CD4-positive, alpha-beta memory T cell (primary cell): Measurements from ENCODE around the gene RWDD1. TPM values are rescaled to one million over a fixed set of nuclear protein-coding genes. Genes with fewer than 3 reads are reported as not detected.

Experiments used
- CTCF ChIA-PET: fragments of 350-600 bp; sonication (Branson Sonifier 250); formaldehyde crosslinking; loops from one replicate; lab custom pipeline; 2021; ENCODE audit warnings: inconsistent platforms; ENCODE audit not compliant: partially characterized antibody; lab: Charles Lee
- POLR2A ChIA-PET: fragments of 350-600 bp; sonication (Branson Sonifier 250); formaldehyde crosslinking; loops from one replicate; lab custom pipeline; 2021; ENCODE audit not compliant: partially characterized antibody; lab: Charles Lee
- DNase-seq, 5 donors: peaks; one replicate each; pipeline versions ENCODE4 v3.0.0 to v3.0.0-alpha.2; 2020 to 2022; ENCODE audit warnings: mixed read lengths in 1 of 5
- H3K27ac ChIP-seq: one replicate; pipeline ENCODE4 v1.7.0; 2013; ENCODE audit warnings: low read depth, low read length
- H3K27me3 ChIP-seq: 2 replicates; pipeline ENCODE4 v1.7.0; 2013; ENCODE audit warnings: mild to moderate bottlenecking, low read length, moderate library complexity; ENCODE audit not compliant: insufficient read depth
- H3K36me3 ChIP-seq: 2 replicates; pipeline ENCODE4 v1.7.0; 2013; ENCODE audit warnings: mild to moderate bottlenecking, low read length, moderate library complexity; ENCODE audit not compliant: insufficient read depth
- H3K4me1 ChIP-seq: 2 replicates; pipeline ENCODE4 v1.7.0; 2013; ENCODE audit warnings: mild to moderate bottlenecking, low read length, moderate library complexity; ENCODE audit not compliant: insufficient read depth
- H3K4me3 ChIP-seq, 2 donors: one replicate each; pipeline ENCODE4 v1.7.0; 2013; ENCODE audit warnings: low read length in 2 of 2, mild to moderate bottlenecking in 1 of 2
- H3K9me3 ChIP-seq, 2 donors: one replicate each; pipeline ENCODE4 v1.7.0; 2013; ENCODE audit warnings: low read length in 2 of 2, control low read depth in 1 of 2; ENCODE audit not compliant: control insufficient read depth in 1 of 2
- H3K27ac Mint-ChIP-seq, 7 donors: one replicate each; pipeline ENCODE4 v1.8.0; 2020 to 2021; ENCODE audit warnings: mixed read lengths in 7 of 7, mild to moderate bottlenecking in 6 of 7, inconsistent platforms in 3 of 7, moderate library complexity in 3 of 7
- H3K27me3 Mint-ChIP-seq, 2 donors: one replicate each; pipeline ENCODE4 v1.8.0; 2020 to 2021; ENCODE audit warnings: mixed read lengths in 2 of 2
- H3K36me3 Mint-ChIP-seq, 2 donors: one replicate each; pipeline ENCODE4 v1.8.0; 2020 to 2021; ENCODE audit warnings: mixed read lengths in 2 of 2, inconsistent platforms in 1 of 2, mild to moderate bottlenecking in 1 of 2
- H3K4me1 Mint-ChIP-seq, 4 donors: one replicate each; pipeline ENCODE4 v1.8.0; 2020 to 2021; ENCODE audit warnings: mixed read lengths in 4 of 4, mild to moderate bottlenecking in 1 of 4
- H3K4me3 Mint-ChIP-seq, 8 donors: one replicate each; pipeline ENCODE4 v1.8.0; 2020 to 2021; ENCODE audit warnings: mixed read lengths in 8 of 8, mild to moderate bottlenecking in 7 of 8, moderate library complexity in 6 of 8, inconsistent platforms in 3 of 8
- H3K9me3 Mint-ChIP-seq, 8 donors: one replicate each; pipeline ENCODE4 v1.8.0; 2020 to 2021; ENCODE audit warnings: mixed read lengths in 8 of 8, mild to moderate bottlenecking in 5 of 8, inconsistent platforms in 3 of 8, moderate library complexity in 1 of 8
- intact Hi-C: fragments of 100-400 bp; cut with micrococcal nuclease; formaldehyde crosslinking; loops from one replicate; pipeline ENCODE4 v1.15.1; 2023
- polyA plus RNA-seq, 2 donors: library from polyadenylated mRNA; unstranded; fragments of 300-500 nt; fragmentation: Illumina TruSeq; gene quantifications; one replicate each; pipeline ENCODE4 v1.2.3, GENCODE V29; 2021
- total RNA-seq, 2 experiments: library from RNA; stranded (reverse); gene quantifications; one replicate each; pipeline ENCODE4 v1.2.3, GENCODE V29; 2021

RWDD1 gene
- 10 to 100 TPM; 32.6 to 34.4 TPM for total RNA-seq
- 10 to 100 TPM; 72.1 to 79.0 TPM for polyA plus RNA-seq

GRCh38 chr6:116570856-116571682 lies at the start of gene RWDD1:
RWDD1 (plus strand) TSS chr6:116571504; CDS start chr6:116571583, 79 bp downstream.
- no peaks in the 10 kb centered on the region for H3K9me3 ChIP-seq
- Mint-ChIP-seq H3K27ac (peak within 1 kb of the TSS; percentile 98 to 100 (median 99)), H3K9me3 (no peaks in the 10 kb centered on the region), H3K4me1 (peaks cover 22 to 57% (median 39%) of the 10 kb centered on the region in 4 donors), H3K4me3 (peak within 1 kb of the TSS; percentile 98 to 99 (median 99)), H3K27me3 (no peaks in the 10 kb centered on the region), H3K36me3 (peaks cover 12 to 32% of the 10 kb centered on the region in 2 donors)
- H3K36me3 ChIP-seq = no peaks in the 10 kb centered on the region
- H3K27ac ChIP-seq = peak within 1 kb of the TSS; percentile 96
- ChIA-PET POLR2A (interaction anchor here (0.7 to 5.6 kb wide), 27 partner anchors 9 to 1032 kb away, joined by 3 to 114 read pairs (median 5); partner anchors contain the start of genes CALHM4, GOPC, KPNA5 and NT5DC1), CTCF (interaction anchor here (0.9 to 3.8 kb wide), 15 partner anchors 9 to 474 kb away, joined by 3 to 31 read pairs (median 4); partner anchors contain the start of genes TSPYL1 and ZUP1)
- peaks cover 44% of the 10 kb centered on the region for H3K4me1 ChIP-seq
- intact Hi-C loops = loop anchor here (1.0 to 2.0 kb wide), 8 partner anchors 46 to 1032 kb away; partner anchors contain the start of genes DSE, GOPC, KPNA5 and RSPH4A
- no peaks in the 10 kb centered on the region for H3K27me3 ChIP-seq
- peak; percentile 98 to 99 (median 99) for DNase-seq
- H3K4me3 ChIP-seq = peak within 1 kb of the TSS; percentile 68 to 86

GRCh38 chr6:116522896-116523295 lies 48.4 kb upstream of the RWDD1 start:
- Mint-ChIP-seq H3K27me3 (peaks cover 0 to 3% of the 10 kb centered on the region in 2 donors), H3K36me3 (peaks cover 0 to 3% of the 10 kb centered on the region in 2 donors), H3K4me3 (no peak overlapping the region), H3K27ac (no peak overlapping the region), H3K4me1 (no peaks in the 10 kb centered on the region), H3K9me3 (no peaks in the 10 kb centered on the region)
- Histone ChIP-seq H3K27ac (no peak overlapping the region), H3K27me3 (no peaks in the 10 kb centered on the region), H3K4me3 (no peak overlapping the region), H3K9me3 (no peaks in the 10 kb centered on the region), H3K36me3 (no peaks in the 10 kb centered on the region), H3K4me1 (no peaks in the 10 kb centered on the region)
- intact Hi-C loops = no loop called here
- ChIA-PET CTCF (interaction anchor here (1.0 to 2.2 kb wide), 3 partner anchors 10 to 83 kb away, joined by 3 to 7 read pairs (median 5); no protein-coding TSS in a partner anchor), POLR2A (no interaction called here)
- DNase-seq = no peak

GRCh38 chr6:116524236-116524635 lies 47.1 kb upstream of the RWDD1 start:
- Mint-ChIP-seq H3K36me3 (peaks cover 0 to 3% of the 10 kb centered on the region in 2 donors), H3K27me3 (peaks cover 0 to 3% of the 10 kb centered on the region in 2 donors), H3K4me3 (no peak overlapping the region), H3K4me1 (no peaks in the 10 kb centered on the region), H3K27ac (no peak overlapping the region), H3K9me3 (no peaks in the 10 kb centered on the region)
- Histone ChIP-seq H3K27ac (no peak overlapping the region), H3K9me3 (no peaks in the 10 kb centered on the region), H3K36me3 (no peaks in the 10 kb centered on the region), H3K4me1 (no peaks in the 10 kb centered on the region), H3K4me3 (no peak overlapping the region), H3K27me3 (no peaks in the 10 kb centered on the region)
- POLR2A ChIA-PET = no interaction called here
- intact Hi-C loops = no loop called here
- CTCF ChIA-PET = no interaction called here
- DNase-seq = no peak

- no peak overlapping the region for H3K27ac ChIP-seq
- no peaks in the 10 kb centered on the region for H3K27me3 ChIP-seq
- H3K9me3 Mint-ChIP-seq = no peaks in the 10 kb centered on the region
- H3K4me1 Mint-ChIP-seq = peaks cover 0 to 2% (median 0%) of the 10 kb centered on the region in 4 donors
- no peaks in the 10 kb centered on the region for H3K36me3 Mint-ChIP-seq
- no peaks in the 10 kb centered on the region for H3K9me3 ChIP-seq
- H3K4me3 ChIP-seq = no peak overlapping the region
- H3K4me1 ChIP-seq = no peaks in the 10 kb centered on the region
- no peaks in the 10 kb centered on the region for H3K36me3 ChIP-seq
- no peak overlapping the region for H3K4me3 Mint-ChIP-seq
- CTCF ChIA-PET = interaction anchor here (1.1 to 1.2 kb wide), 3 partner anchors 10 to 241 kb away, joined by 3 read pairs; no protein-coding TSS in a partner anchor
- POLR2A ChIA-PET = no interaction called here
- intact Hi-C loops = no loop called here
- H3K27ac Mint-ChIP-seq = no peak overlapping the region
- H3K27me3 Mint-ChIP-seq = peaks cover 8 to 16% of the 10 kb centered on the region in 2 donors
- no peak for DNase-seq
These were observed 43.2 kb upstream of the RWDD1 start for GRCh38 chr6:116528133-116528532.

GRCh38 chr6:116528780-116529179 lies 42.5 kb upstream of the RWDD1 start:
- ChIA-PET CTCF (interaction anchor here (1.1 to 1.2 kb wide), 3 partner anchors 10 to 241 kb away, joined by 3 read pairs; no protein-coding TSS in a partner anchor), POLR2A (no interaction called here)
- peaks cover 0 to 2% (median 0%) of the 10 kb centered on the region in 4 donors for H3K4me1 Mint-ChIP-seq
- H3K9me3 Mint-ChIP-seq = no peaks in the 10 kb centered on the region
- H3K27me3 Mint-ChIP-seq = peaks cover 12 to 19% of the 10 kb centered on the region in 2 donors
- Histone ChIP-seq H3K36me3 (no peaks in the 10 kb centered on the region), H3K4me3 (no peak overlapping the region), H3K4me1 (no peaks in the 10 kb centered on the region), H3K27ac (no peak overlapping the region), H3K27me3 (no peaks in the 10 kb centered on the region), H3K9me3 (no peaks in the 10 kb centered on the region)
- intact Hi-C loops = no loop called here
- H3K36me3 Mint-ChIP-seq = no peaks in the 10 kb centered on the region
- H3K27ac Mint-ChIP-seq = no peak overlapping the region
- no peak for DNase-seq
- H3K4me3 Mint-ChIP-seq = no peak overlapping the region

GRCh38 chr6:116529466-116530290 lies 41.6 kb upstream of the RWDD1 start:
- Histone ChIP-seq H3K36me3 (no peaks in the 10 kb centered on the region), H3K4me1 (no peaks in the 10 kb centered on the region), H3K27ac (no peak overlapping the region), H3K4me3 (no peak overlapping the region), H3K9me3 (no peaks in the 10 kb centered on the region), H3K27me3 (no peaks in the 10 kb centered on the region)
- H3K9me3 Mint-ChIP-seq = no peaks in the 10 kb centered on the region
- H3K4me1 Mint-ChIP-seq = peaks cover 0 to 2% (median 0%) of the 10 kb centered on the region in 4 donors
- ChIA-PET CTCF (interaction anchor here (0.8 to 1.6 kb wide), 2 partner anchors 86 to 242 kb away, joined by 3 to 8 read pairs; no protein-coding TSS in a partner anchor), POLR2A (no interaction called here)
- intact Hi-C loops = loop anchor here (10.0 kb wide), 1 partner anchor 165 kb away; no protein-coding TSS in a partner anchor
- DNase-seq = no peak
- H3K27ac Mint-ChIP-seq = peak overlapping the region in 1 of 7 donors; percentile 10
- H3K4me3 Mint-ChIP-seq = no peak overlapping the region
- H3K36me3 Mint-ChIP-seq = no peaks in the 10 kb centered on the region
- peaks cover 14 to 19% of the 10 kb centered on the region in 2 donors for H3K27me3 Mint-ChIP-seq
